HG03039 (cell line): ENCODE data around the gene LMF1.

ENCODE experiments used
- ATAC-seq: cut with Tn5 transposase; IDR thresholded peaks from one replicate; pipeline ENCODE4 v1.9.1; 2021; ENCODE audit warnings: mild to moderate bottlenecking, moderate library complexity; ENCODE audit not compliant: unreplicated experiment

The LMF1 gene

GRCh38 chr16:986411-986810 lies 15.6 kb upstream of the LMF1 start:
- ATAC-seq = no peak

GRCh38 chr16:985646-986400 lies 15.0 kb upstream of the LMF1 start:
- no peak for ATAC-seq

- ATAC-seq = no peak
These were observed 14.2 kb upstream of the LMF1 start for GRCh38 chr16:984736-985636.

- ATAC-seq = no peak
These were observed 13.4 kb upstream of the LMF1 start for GRCh38 chr16:984121-984694.

GRCh38 chr16:983044-984030 lies 12.6 kb upstream of the LMF1 start:
- no peak for ATAC-seq

GRCh38 chr16:982145-983043 lies 11.6 kb upstream of the LMF1 start:
- ATAC-seq = no peak

- ATAC-seq = no peak
These were observed 10.9 kb upstream of the LMF1 start, which contains the start of gene SOX8 for GRCh38 chr16:981695-982144. Gene SOX8 (plus strand): TSS chr16:981770. CDS start chr16:981923, 153 bp downstream.

- no peak for ATAC-seq
These were observed 9.7 kb upstream of the LMF1 start for GRCh38 chr16:980595-980854.

GRCh38 chr16:979859-980594 lies 9.2 kb upstream of the LMF1 start:
- no peak for ATAC-seq

- ATAC-seq = no peak
These were observed 8.4 kb upstream of the LMF1 start for GRCh38 chr16:979147-979546.

- no peak for ATAC-seq
These were observed 7.6 kb upstream of the LMF1 start for GRCh38 chr16:978403-978802.

GRCh38 chr16:977896-978295 lies 7.1 kb upstream of the LMF1 start:
- no peak for ATAC-seq

GRCh38 chr16:977081-977701 lies 6.4 kb upstream of the LMF1 start:
- no peak for ATAC-seq

GRCh38 chr16:976389-976931 lies 5.7 kb upstream of the LMF1 start:
- no peak for ATAC-seq

GRCh38 chr16:975291-975690 lies 4.5 kb upstream of the LMF1 start:
- ATAC-seq = no peak

- no peak for ATAC-seq
These were observed 4.0 kb upstream of the LMF1 start for GRCh38 chr16:974611-975261.

GRCh38 chr16:974001-974601 lies 3.3 kb upstream of the LMF1 start:
- no peak for ATAC-seq
